A673 (cell line): ENCODE data around the gene TEPSIN. TPM values are rescaled to one million over a fixed set of nuclear protein-coding genes. Genes with fewer than 3 reads are reported as not detected.
A peak's percentile ranks its signal among the peaks of the same experiment; 100 is the strongest.

ENCODE experiments used
- BruUV-seq: library from RNA; stranded (reverse); fragments of 400-500 nt; replicated peaks from 2 replicates; lab custom pipeline; 2021; lab: Mats Ljungman, UMichigan
- CTCF ChIA-PET: fragments of 300-600 bp; sonication (Branson Sonifier 250); formaldehyde crosslinking; loops from one replicate; lab custom pipeline; 2022; ENCODE audit warnings: antibody characterized with exemption; lab: Charles Lee
- POLR2A ChIA-PET: fragments of 300-600 bp; sonication (Branson Sonifier 250); formaldehyde crosslinking; loops from one replicate; lab custom pipeline; 2022; ENCODE audit warnings: antibody characterized with exemption; ENCODE audit not compliant: low non-redundant PET; lab: Charles Lee
- DNase-seq: peaks from one replicate; pipeline ENCODE4 v3.0.0-alpha.2; 2015; ENCODE audit warnings: low spot score
- H3K27ac ChIP-seq: fragments of 200-600 bp; sonication (generic); 2 replicates; pipeline ENCODE4 v1.5.1; 2016; ENCODE audit warnings: mixed run types, low read depth, mild to moderate bottlenecking, mixed read lengths, antibody characterized with exemption, low read length; ENCODE audit not compliant: poor library complexity, severe bottlenecking
- H3K27me3 ChIP-seq: fragments of 200-600 bp; sonication (generic); replicated peaks from 2 replicates; pipeline ENCODE4 v1.6.1; 2017; ENCODE audit warnings: mixed run types, low read depth, mild to moderate bottlenecking, mixed read lengths, antibody characterized with exemption, low read length; ENCODE audit not compliant: insufficient read depth, poor library complexity
- H3K36me3 ChIP-seq: fragments of 200-600 bp; sonication (generic); 2 replicates; pipeline ENCODE4 v1.6.1; 2016; ENCODE audit warnings: mixed run types, mild to moderate bottlenecking, mixed read lengths, antibody characterized with exemption, low read length; ENCODE audit not compliant: insufficient read depth, poor library complexity, severe bottlenecking
- H3K4me1 ChIP-seq: fragments of 200-600 bp; sonication (generic); 2 replicates; pipeline ENCODE4 v1.6.1; 2017; ENCODE audit warnings: mixed run types, mild to moderate bottlenecking, mixed read lengths, antibody characterized with exemption, low read length; ENCODE audit not compliant: insufficient read depth, poor library complexity, severe bottlenecking
- H3K4me3 ChIP-seq: fragments of 200-600 bp; sonication (generic); 2 replicates; pipeline ENCODE4 v1.5.1; 2016; ENCODE audit warnings: low read depth, mixed run types, mild to moderate bottlenecking, mixed read lengths, low read length; ENCODE audit not compliant: poor library complexity, severe bottlenecking
- H3K9me3 ChIP-seq: fragments of 200-600 bp; sonication (generic); 2 replicates; pipeline ENCODE4 v1.6.1; 2016; ENCODE audit warnings: mixed run types, low read depth, mild to moderate bottlenecking, mixed read lengths, antibody characterized with exemption, low read length; ENCODE audit not compliant: poor library complexity, severe bottlenecking
- EZH2 ChIP-seq: fragments of 200-600 bp; sonication (generic); IDR thresholded peaks from 2 replicates; pipeline ENCODE4 v1.6.1; 2017; ENCODE audit warnings: borderline replicate concordance, low read depth, mild to moderate bottlenecking, mixed read lengths, antibody characterized with exemption, low read length; ENCODE audit not compliant: poor library complexity, severe bottlenecking
- intact Hi-C: fragments of 100-400 bp; cut with micrococcal nuclease; formaldehyde crosslinking; loops from one replicate; pipeline ENCODE4 v1.10.0; 2022; ENCODE audit not compliant: unreplicated experiment
- total RNA-seq: library from RNA; stranded (reverse); gene quantifications from 2 replicates; pipeline ENCODE4 v1.2.3, GENCODE V29; 2021
- TF ChIP-seq, protein P1 (sequence below): fragments of 300-800, 200-600 bp; sonication (generic); conservative IDR thresholded peaks from 2 replicates; pipeline ENCODE4 v1.5.1; 2017; ENCODE audit warnings: low read depth, mild to moderate bottlenecking, antibody characterized with exemption, low read length, moderate library complexity, mixed read lengths

The TEPSIN gene
- total RNA-seq, 1 experiment from 2014 or later: 36.1 TPM

DNA sequence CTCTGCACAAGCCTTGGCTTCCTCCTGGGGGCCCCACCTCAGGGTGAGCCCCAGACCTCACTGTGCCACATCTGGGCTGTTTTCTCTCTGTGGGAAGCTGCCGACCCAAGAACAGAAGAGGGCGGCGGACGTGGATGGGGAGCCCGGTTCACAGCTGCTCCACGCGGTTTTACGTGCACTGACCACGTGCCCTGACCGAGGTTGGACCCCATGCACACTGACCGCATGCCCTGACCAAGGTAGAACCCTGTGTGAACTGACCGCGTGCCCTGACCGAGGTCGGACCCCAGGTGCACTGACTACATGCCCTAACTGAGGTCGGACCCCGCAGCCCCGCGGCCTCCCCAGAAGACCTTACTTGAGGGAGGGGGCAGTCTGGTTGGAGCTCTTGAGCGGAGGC lies 35.7 kb downstream of the TEPSIN start:
- H3K36me3 ChIP-seq: no peaks in the 10 kb centered on the region
- TF ChIP-seq EZH2: no peak
- TF ChIP-seq, protein P1, sequence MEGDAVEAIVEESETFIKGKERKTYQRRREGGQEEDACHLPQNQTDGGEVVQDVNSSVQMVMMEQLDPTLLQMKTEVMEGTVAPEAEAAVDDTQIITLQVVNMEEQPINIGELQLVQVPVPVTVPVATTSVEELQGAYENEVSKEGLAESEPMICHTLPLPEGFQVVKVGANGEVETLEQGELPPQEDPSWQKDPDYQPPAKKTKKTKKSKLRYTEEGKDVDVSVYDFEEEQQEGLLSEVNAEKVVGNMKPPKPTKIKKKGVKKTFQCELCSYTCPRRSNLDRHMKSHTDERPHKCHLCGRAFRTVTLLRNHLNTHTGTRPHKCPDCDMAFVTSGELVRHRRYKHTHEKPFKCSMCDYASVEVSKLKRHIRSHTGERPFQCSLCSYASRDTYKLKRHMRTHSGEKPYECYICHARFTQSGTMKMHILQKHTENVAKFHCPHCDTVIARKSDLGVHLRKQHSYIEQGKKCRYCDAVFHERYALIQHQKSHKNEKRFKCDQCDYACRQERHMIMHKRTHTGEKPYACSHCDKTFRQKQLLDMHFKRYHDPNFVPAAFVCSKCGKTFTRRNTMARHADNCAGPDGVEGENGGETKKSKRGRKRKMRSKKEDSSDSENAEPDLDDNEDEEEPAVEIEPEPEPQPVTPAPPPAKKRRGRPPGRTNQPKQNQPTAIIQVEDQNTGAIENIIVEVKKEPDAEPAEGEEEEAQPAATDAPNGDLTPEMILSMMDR: no peak
- POLR2A ChIA-PET: no interaction called here
- peaks cover 22% of the 10 kb centered on the region for H3K4me1 ChIP-seq
- no peak for DNase-seq
- intact Hi-C loops: no loop called here
- no peak overlapping the region for H3K4me3 ChIP-seq
- H3K27ac ChIP-seq: no peak overlapping the region
- H3K27me3 ChIP-seq: no peaks in the 10 kb centered on the region
- BruUV-seq: no TSS peak
- CTCF ChIA-PET: no interaction called here
- no peaks in the 10 kb centered on the region for H3K9me3 ChIP-seq

DNA sequence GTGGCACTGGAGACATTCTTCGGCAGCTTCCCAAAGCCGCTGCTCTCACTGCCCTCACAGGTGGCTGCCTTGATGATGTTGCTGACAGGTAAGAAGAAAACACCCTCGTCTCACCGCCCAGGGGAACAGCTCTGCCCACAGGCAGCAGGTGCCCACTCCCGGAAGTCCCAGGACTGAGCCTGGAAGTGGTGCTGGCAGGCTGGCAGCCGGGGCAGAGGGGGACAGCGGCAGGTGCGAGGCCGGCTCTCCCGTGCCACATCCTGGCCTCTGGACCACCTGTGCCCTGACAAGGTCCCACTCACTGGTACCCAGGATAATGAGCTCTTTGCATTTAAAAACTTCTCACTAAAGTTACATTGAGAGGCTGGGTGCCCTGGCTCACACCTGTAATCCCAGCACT lies 36.5 kb downstream of the TEPSIN start:
- POLR2A ChIA-PET: no interaction called here
- CTCF ChIA-PET: no interaction called here
- no TSS peak for BruUV-seq
- Histone ChIP-seq H3K9me3 (no peaks in the 10 kb centered on the region), H3K4me1 (peaks cover 18% of the 10 kb centered on the region), H3K27ac (no peak overlapping the region), H3K4me3 (no peak overlapping the region), H3K36me3 (no peaks in the 10 kb centered on the region), H3K27me3 (no peaks in the 10 kb centered on the region)
- no peak for TF ChIP-seq EZH2
- TF ChIP-seq, protein P1: no peak
- DNase-seq: no peak
- intact Hi-C loops: no loop called here

DNA sequence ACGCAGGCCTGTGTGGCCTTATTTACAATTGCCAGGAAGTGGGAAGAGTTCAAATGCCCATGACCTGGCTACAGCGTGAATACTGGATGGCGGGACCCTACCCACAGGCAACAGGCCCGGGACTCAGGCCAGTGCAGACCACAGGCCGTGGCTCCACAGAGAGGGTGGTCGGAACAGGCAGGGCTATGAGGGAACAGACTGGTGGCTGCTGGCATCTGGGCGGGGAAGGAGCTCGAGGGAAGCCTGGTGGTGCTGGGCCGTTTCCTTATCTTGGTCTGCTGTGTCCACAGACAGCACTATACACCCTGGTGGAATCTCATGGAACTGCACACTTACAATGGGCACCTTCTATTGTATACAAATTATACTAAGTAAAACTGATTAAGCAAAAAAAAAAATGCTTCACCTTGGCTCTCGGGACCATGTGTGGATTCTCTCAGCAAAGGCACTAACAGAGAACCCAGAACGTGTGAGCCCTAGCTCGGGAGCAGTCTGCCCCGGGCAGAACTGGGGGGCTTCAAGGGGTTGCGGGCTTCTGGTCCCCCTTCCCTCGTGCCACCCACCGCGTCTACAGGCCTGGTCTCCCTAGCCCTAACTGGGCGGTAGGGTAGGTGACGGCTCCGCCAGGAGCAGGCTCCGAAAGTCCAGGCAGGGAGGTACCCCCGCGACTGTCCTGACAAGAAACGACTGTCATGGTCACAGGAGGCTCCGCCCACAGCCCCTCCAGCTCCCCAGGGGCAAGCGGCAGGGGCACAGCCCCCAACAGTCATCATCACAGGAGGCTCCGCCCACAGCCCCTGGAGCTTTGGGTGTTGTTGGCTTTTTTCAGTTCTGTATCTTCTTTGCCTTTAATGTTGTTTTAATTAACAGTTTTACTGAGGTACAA lies 37.9 kb downstream of the TEPSIN start:
- H3K4me3 ChIP-seq: no peak overlapping the region

More for the DNA sequence above, 37.9 kb downstream of the TEPSIN start:
- TF ChIP-seq EZH2: no peak
- TF ChIP-seq, protein P1: peak; percentile 59
- Histone ChIP-seq H3K4me1 (peaks cover 5% of the 10 kb centered on the region), H3K27me3 (no peaks in the 10 kb centered on the region), H3K36me3 (no peaks in the 10 kb centered on the region), H3K9me3 (no peaks in the 10 kb centered on the region), H3K27ac (no peak overlapping the region)
- ChIA-PET POLR2A (no interaction called here), CTCF (interaction anchor here (0.6 to 1.1 kb wide), 3 partner anchors 55 to 58 kb away, joined by 3 to 7 read pairs (median 4); no protein-coding TSS in a partner anchor)
- intact Hi-C loops: no loop called here
- BruUV-seq: no TSS peak
- peak; percentile 78 for DNase-seq
